H9 (cell line): ENCODE measurements around the gene LUZP1. TPM values are rescaled to one million over a fixed set of nuclear protein-coding genes. Genes with fewer than 3 reads are reported as not detected.

Source experiments
- DNase-seq: peaks from one replicate; pipeline ENCODE4 v3.0.0-alpha.2; 2017
- H2AFZ ChIP-seq: one replicate; pipeline ENCODE4 v1.6.1; 2013; ENCODE audit warnings: mild to moderate bottlenecking, low read length, control low read depth, moderate library complexity
- H2AK5ac ChIP-seq: 2 replicates; pipeline ENCODE4 v1.6.1; 2013; ENCODE audit warnings: low read length, control low read depth, mixed read lengths; ENCODE audit not compliant: insufficient read length
- H2BK120ac ChIP-seq: one replicate; pipeline ENCODE4 v1.6.1; 2013; ENCODE audit warnings: low read depth, mild to moderate bottlenecking, low read length, control low read depth, inconsistent platforms; ENCODE audit not compliant: poor library complexity, severe bottlenecking
- H2BK12ac ChIP-seq: 2 replicates; pipeline ENCODE4 v1.6.1; 2013; ENCODE audit warnings: low read length, control low read depth, mixed read lengths, low read depth; ENCODE audit not compliant: insufficient read length
- H2BK15ac ChIP-seq: 2 replicates; pipeline ENCODE4 v1.6.1; 2013; ENCODE audit warnings: low read depth, low read length, control low read depth
- H2BK20ac ChIP-seq: one replicate; pipeline ENCODE4 v1.6.1; 2013; ENCODE audit warnings: low read depth, mild to moderate bottlenecking, low read length, control low read depth, inconsistent platforms; ENCODE audit not compliant: poor library complexity, severe bottlenecking
- H2BK5ac ChIP-seq: 2 replicates; pipeline ENCODE4 v1.6.1; 2013; ENCODE audit warnings: low read length, control low read depth, mixed read lengths; ENCODE audit not compliant: insufficient read length
- H3K14ac ChIP-seq: 2 replicates; pipeline ENCODE4 v1.6.1; 2013; ENCODE audit warnings: low read length, control low read depth; ENCODE audit not compliant: insufficient read depth
- H3K18ac ChIP-seq: 2 replicates; pipeline ENCODE4 v1.6.1; 2013; ENCODE audit warnings: low read depth, mild to moderate bottlenecking, mixed read lengths, low read length, control low read depth; ENCODE audit not compliant: insufficient read length
- H3K23ac ChIP-seq: 2 replicates; pipeline ENCODE4 v1.6.1; 2013; ENCODE audit warnings: low read length, control low read depth, mixed read lengths, low read depth; ENCODE audit not compliant: insufficient read length
- H3K23me2 ChIP-seq: 2 replicates; pipeline ENCODE4 v1.6.1; 2013; ENCODE audit warnings: low read depth, mild to moderate bottlenecking, mixed read lengths, low read length, control low read depth; ENCODE audit not compliant: insufficient read length, poor library complexity, severe bottlenecking
- H3K27ac ChIP-seq: 2 replicates; pipeline ENCODE4 v1.5.1; 2013; ENCODE audit warnings: low read length, control low read depth, mixed read lengths, low read depth; ENCODE audit not compliant: insufficient read length
- H3K27me3 ChIP-seq: 2 replicates; pipeline ENCODE4 v1.6.1; 2013; ENCODE audit warnings: low read length, control low read depth, inconsistent platforms; ENCODE audit not compliant: insufficient read depth
- H3K4ac ChIP-seq: 2 replicates; pipeline ENCODE4 v1.6.1; 2013; ENCODE audit warnings: low read depth, mild to moderate bottlenecking, control low read depth, inconsistent platforms, low read length, moderate library complexity
- H3K4me1 ChIP-seq: 2 replicates; pipeline ENCODE4 v1.6.1; 2013; ENCODE audit warnings: low read length, control low read depth, inconsistent platforms; ENCODE audit not compliant: insufficient read depth
- H3K4me2 ChIP-seq: 2 replicates; pipeline ENCODE4 v1.6.1; 2013; ENCODE audit warnings: low read length, control low read depth, mixed read lengths; ENCODE audit not compliant: insufficient read length, insufficient read depth
- H3K56ac ChIP-seq: 2 replicates; pipeline ENCODE4 v1.6.1; 2013; ENCODE audit warnings: low read depth, mild to moderate bottlenecking, mixed read lengths, low read length, control low read depth; ENCODE audit not compliant: insufficient read length
- H3K79me1 ChIP-seq: 2 replicates; pipeline ENCODE4 v1.6.1; 2013; ENCODE audit warnings: low read depth, mild to moderate bottlenecking, moderate library complexity, low read length, control low read depth, inconsistent platforms; ENCODE audit not compliant: insufficient read depth, poor library complexity, severe bottlenecking
- H3K79me2 ChIP-seq: 2 replicates; pipeline ENCODE4 v1.6.1; 2013; ENCODE audit warnings: low read length, control low read depth, inconsistent platforms; ENCODE audit not compliant: insufficient read depth
- H3K9ac ChIP-seq: 2 replicates; pipeline ENCODE4 v1.6.1; 2013; ENCODE audit warnings: low read length, control low read depth, mixed read lengths; ENCODE audit not compliant: insufficient read length; ENCODE audit errors: extremely low read depth
- H3K9me3 ChIP-seq: one replicate; pipeline ENCODE4 v1.6.1; 2013; ENCODE audit warnings: low read depth, low read length, inconsistent platforms; ENCODE audit not compliant: control insufficient read depth
- H3T11ph ChIP-seq: one replicate; pipeline ENCODE4 v1.6.1; 2013; ENCODE audit warnings: mild to moderate bottlenecking, low read length, control low read depth, inconsistent platforms
- H4K20me1 ChIP-seq: one replicate; pipeline ENCODE4 v1.6.1; 2013; ENCODE audit not compliant: control insufficient read depth, insufficient read length, insufficient read depth
- H4K5ac ChIP-seq: 2 replicates; pipeline ENCODE4 v1.6.1; 2013; ENCODE audit warnings: low read depth, mild to moderate bottlenecking, mixed read lengths, low read length, control low read depth; ENCODE audit not compliant: insufficient read length
- H4K8ac ChIP-seq: replicated peaks from 2 replicates; pipeline ENCODE4 v1.6.1; 2013; ENCODE audit warnings: low read length, control low read depth, mixed read lengths, low read depth; ENCODE audit not compliant: insufficient read length
- H4K91ac ChIP-seq: 2 replicates; pipeline ENCODE4 v1.6.1; 2013; ENCODE audit warnings: low read depth, mild to moderate bottlenecking, moderate library complexity, mixed read lengths, low read length, control low read depth; ENCODE audit not compliant: insufficient read length
- H3K27ac Mint-ChIP-seq, 3 experiments: 2 replicates in 2 of 3; 3 replicates in 1 of 3; pipeline ENCODE4 v1.8.0; 2020 to 2021; ENCODE audit warnings: mixed read lengths in 3 of 3, mild to moderate bottlenecking in 1 of 3, moderate library complexity in 1 of 3
- H3K27me3 Mint-ChIP-seq: 2 replicates; pipeline ENCODE4 v1.8.0; 2021; ENCODE audit warnings: low read depth, mild to moderate bottlenecking, moderate library complexity, mixed read lengths
- H3K36me3 Mint-ChIP-seq, 3 experiments: 2 replicates in 2 of 3; 3 replicates in 1 of 3; pipeline ENCODE4 v1.8.0; 2020 to 2021; ENCODE audit warnings: low read depth in 3 of 3, mixed read lengths in 3 of 3; ENCODE audit not compliant: insufficient read depth in 1 of 3
- H3K4me1 Mint-ChIP-seq, 2 experiments: 2 replicates each; pipeline ENCODE4 v1.8.0; 2020; ENCODE audit warnings: mixed read lengths in 2 of 2
- H3K4me3 Mint-ChIP-seq, 2 experiments: 2 replicates in 1 of 2; 3 replicates in 1 of 2; pipeline ENCODE4 v1.8.0; 2020 to 2021; ENCODE audit warnings: mild to moderate bottlenecking in 2 of 2, mixed read lengths in 2 of 2, moderate library complexity in 1 of 2
- H3K9me3 Mint-ChIP-seq, 2 experiments: 2 replicates in 1 of 2; 3 replicates in 1 of 2; pipeline ENCODE4 v1.8.0; 2020; ENCODE audit warnings: mild to moderate bottlenecking in 2 of 2, mixed read lengths in 2 of 2, moderate library complexity in 1 of 2
- CTCF ChIP-seq: fragments of 200-600 bp; sonication (generic); conservative IDR thresholded peaks from 3 replicates; pipeline ENCODE4 v1.8.0; 2021; ENCODE audit warnings: antibody characterized with exemption, mild to moderate bottlenecking
- WGBS: extraction: QIAGEN DNeasy Blood & Tissue Kit; methylation state at CpG from one replicate; pipeline ENCODE4 v1.1.7; 2013; ENCODE audit warnings: missing lambda C conversion rate, low lambda C conversion rate, mixed read lengths; ENCODE audit not compliant: insufficient read length; ENCODE audit errors: extremely low coverage; 5-methylcytosine and 5-hydroxymethylcytosine counted together
- total RNA-seq: library from RNA; stranded (reverse); gene quantifications from 2 replicates; pipeline ENCODE4 v1.2.1, GENCODE V29; 2021

LUZP1 gene
- total RNA-seq, 1 experiment from 2014 or later, result 48.2 TPM

DNA sequence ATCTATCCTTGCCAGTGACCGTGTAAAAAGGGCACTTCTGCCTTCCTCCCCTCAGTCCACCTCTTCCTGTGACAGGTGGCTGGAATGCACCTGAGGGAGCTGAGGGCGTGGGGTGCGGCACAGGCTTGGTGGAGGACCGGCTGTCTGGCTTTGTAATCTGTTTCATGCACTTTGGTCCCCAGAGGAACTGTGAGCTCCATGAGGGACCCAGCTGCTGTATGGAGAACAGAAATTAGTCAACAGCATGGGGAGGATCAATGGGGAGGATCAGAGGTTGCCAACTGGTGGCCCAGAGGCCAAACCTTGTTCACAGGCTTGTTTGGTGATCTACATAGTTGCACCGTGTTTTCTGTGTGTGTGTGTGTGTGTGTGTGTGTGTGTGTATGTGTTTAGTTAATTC is 19.0 kb upstream of the LUZP1 start:
- H2AK5ac ChIP-seq, result no peak overlapping the region
- no peak overlapping the region for H4K8ac ChIP-seq
- no peak overlapping the region for H3K27ac ChIP-seq
- H3K4me1 Mint-ChIP-seq, result peaks cover 0 to 2% of the 10 kb centered on the region in 2 experiments; a peak in 1 of 4 replicates
- H3K23ac ChIP-seq, result no peak overlapping the region
- no peak overlapping the region for H2BK15ac ChIP-seq
- H3K79me1 ChIP-seq, result no peaks in the 10 kb centered on the region
- H3K23me2 ChIP-seq, result no peaks in the 10 kb centered on the region
- no peak overlapping the region for H2BK120ac ChIP-seq
- H3K4me1 ChIP-seq, result no peaks in the 10 kb centered on the region
- no peak for DNase-seq
- H3K4me3 Mint-ChIP-seq, result no peak overlapping the region
- WGBS, result no CpG with 5 or more reads among the region's 5 CpGs
- no peak overlapping the region for H2BK20ac ChIP-seq
- no peak overlapping the region for H3K56ac ChIP-seq
- H3K4ac ChIP-seq, result no peak overlapping the region
- H3K27ac Mint-ChIP-seq, result no peak overlapping the region
- no peaks in the 10 kb centered on the region for H3K9me3 ChIP-seq
- H3K14ac ChIP-seq, result no peak overlapping the region
- H4K20me1 ChIP-seq, result no peaks in the 10 kb centered on the region
- no peak overlapping the region for H3K4me2 ChIP-seq
- no peaks in the 10 kb centered on the region for H3K36me3 Mint-ChIP-seq
- no peak overlapping the region for H2BK12ac ChIP-seq
- no peak overlapping the region for H2BK5ac ChIP-seq
- H3K27me3 ChIP-seq, result no peaks in the 10 kb centered on the region
- no peak overlapping the region for H3K9ac ChIP-seq
- no peak overlapping the region for H2AFZ ChIP-seq
- no peak overlapping the region for H3K18ac ChIP-seq
- no peak overlapping the region for H4K91ac ChIP-seq
- H4K5ac ChIP-seq, result no peak overlapping the region
- no peak for TF ChIP-seq CTCF
- H3K9me3 Mint-ChIP-seq, result no peaks in the 10 kb centered on the region
- no peak overlapping the region for H3T11ph ChIP-seq
- H3K79me2 ChIP-seq, result no peaks in the 10 kb centered on the region
- peaks cover 17% of the 10 kb centered on the region for H3K27me3 Mint-ChIP-seq
